IPS-NIHi7 (cell line): ENCODE results near the gene NRP2.

Experiments
- DNase-seq: peaks from one replicate; pipeline ENCODE4 v3.0.0; 2012; ENCODE audit warnings: mixed read lengths; ENCODE audit errors: extremely low spot score

NRP2 gene

GRCh38 chr2:205687641-205687956, 5.3 kb downstream of the NRP2 start:
- DNase-seq, result no peak

GRCh38 chr2:205688417-205689200, 6.3 kb downstream of the NRP2 start:
- no peak for DNase-seq

GRCh38 chr2:205689820-205690219, 7.5 kb downstream of the NRP2 start:
- DNase-seq, result no peak

DNA sequence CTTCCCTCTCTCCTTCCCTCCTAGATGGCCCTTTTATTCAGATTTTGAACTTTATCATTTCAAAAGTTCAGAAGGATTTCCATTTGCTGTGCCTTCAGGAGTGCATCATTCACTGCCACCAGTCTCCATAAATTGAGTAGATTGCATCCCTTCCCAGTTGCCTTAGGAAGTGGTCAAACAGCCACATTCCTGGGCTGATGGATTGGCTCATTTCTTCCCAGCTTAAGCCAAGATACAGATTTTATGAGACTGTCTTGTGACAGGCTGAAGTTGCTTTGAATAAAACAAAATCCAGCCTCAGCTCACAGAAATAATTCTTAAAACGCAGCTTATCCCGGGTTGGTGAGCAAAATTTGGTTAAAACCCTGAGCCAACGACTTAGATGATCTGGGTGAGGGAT, 9.8 kb downstream of the NRP2 start:
- no peak for DNase-seq

DNA sequence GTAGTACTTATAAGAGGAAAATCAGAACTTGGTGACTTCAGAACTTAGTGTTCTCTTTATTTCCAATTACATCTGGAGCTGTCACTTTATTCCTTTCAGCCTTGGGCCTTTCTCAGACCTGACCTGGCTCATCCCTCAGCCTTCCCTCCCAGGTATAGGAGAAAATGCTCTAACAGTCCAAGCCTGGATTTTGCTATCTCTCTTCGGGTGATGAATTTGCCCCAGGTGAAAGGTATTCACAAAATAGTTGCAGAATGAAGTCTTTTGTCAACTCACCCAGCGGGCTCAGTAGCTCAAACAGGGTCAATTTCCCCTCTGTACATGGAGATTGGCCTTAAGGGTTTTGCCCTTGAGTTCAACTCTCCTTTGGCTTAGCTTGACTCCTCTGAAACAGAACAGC, 12.0 kb downstream of the NRP2 start:
- DNase-seq, result no peak

DNA sequence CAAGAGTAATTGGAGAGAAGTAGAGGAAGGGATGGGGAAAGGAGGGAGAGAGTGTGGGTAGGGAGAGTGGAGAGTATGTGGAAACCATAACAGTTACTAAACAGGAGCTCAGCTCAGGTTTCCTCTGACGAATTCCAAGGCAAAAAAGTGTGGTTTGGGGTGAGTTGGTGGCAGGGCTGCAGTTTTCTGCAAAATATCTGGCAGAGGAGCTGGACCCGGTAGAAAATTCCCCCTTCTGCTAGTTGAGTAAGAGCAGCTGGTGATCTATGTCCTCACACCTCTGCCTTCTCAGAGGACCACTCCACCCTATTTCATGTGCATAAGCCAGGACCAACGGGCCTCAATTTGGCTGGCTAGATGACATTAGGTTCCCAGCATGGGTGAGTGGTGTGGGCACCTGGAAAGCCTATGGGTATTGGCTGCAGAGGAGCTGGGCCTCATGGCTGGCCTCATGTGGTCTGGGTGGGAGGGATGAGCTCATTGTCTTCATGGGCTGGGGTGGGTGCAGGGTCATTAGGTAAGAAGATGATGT, 13.2 kb downstream of the NRP2 start:
- DNase-seq, result no peak

DNA sequence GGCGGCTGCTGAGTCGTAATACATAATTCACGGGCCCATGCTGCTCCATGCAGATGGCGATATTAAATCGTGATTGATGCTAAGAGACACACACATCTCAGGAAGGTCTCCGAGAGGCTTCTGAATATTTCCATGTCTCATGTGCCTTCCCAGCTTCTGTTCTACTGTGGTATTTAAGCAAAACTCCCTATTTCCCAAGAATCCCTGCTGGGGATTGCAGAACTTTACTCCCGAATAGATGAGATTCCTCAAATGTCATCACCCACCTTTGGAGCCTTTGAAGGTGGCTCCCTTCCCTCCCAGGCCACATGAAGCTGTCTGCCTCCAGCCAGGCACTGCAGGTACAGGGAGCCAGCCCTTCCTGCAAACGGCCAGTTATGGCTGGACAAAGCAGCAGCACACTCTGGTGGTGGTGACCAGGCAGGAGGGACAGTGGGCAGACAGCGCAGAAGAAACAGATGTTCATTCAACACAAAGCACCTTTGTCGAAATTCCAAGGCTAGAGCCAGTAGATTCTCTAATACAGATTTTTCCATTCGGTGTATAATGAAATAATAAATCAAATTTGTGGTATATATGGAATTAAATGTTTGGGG, 14.1 kb downstream of the NRP2 start:
- DNase-seq, result peak; percentile 31

DNA sequence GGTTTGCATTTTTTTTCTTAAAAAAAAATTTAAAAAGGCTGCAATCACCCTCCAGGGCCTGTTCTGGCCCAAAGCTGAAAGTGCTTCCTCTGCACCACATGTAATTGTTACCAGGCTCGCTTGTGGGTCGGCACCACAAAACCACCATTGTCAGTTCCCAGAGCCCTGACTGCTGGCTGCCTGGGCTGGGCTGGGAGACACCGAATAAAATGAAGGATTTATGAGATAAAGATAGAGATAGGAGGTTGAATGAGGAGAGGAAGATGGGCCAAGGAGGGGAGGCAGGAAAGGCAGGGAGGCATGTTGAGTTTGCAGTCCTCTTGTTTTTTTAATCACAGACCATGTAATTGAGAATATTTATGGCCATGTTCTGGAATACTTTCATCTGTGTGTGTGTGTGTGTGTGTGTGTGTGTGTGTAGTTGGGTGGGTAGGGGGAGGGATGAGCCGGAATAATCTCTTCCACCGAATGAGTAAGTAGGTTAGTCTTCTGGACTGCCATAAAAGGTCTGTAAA, 14.7 kb downstream of the NRP2 start:
- no peak for DNase-seq

- no peak for DNase-seq
These were observed 16.3 kb downstream of the NRP2 start for GRCh38 chr2:205698286-205699268.

DNA sequence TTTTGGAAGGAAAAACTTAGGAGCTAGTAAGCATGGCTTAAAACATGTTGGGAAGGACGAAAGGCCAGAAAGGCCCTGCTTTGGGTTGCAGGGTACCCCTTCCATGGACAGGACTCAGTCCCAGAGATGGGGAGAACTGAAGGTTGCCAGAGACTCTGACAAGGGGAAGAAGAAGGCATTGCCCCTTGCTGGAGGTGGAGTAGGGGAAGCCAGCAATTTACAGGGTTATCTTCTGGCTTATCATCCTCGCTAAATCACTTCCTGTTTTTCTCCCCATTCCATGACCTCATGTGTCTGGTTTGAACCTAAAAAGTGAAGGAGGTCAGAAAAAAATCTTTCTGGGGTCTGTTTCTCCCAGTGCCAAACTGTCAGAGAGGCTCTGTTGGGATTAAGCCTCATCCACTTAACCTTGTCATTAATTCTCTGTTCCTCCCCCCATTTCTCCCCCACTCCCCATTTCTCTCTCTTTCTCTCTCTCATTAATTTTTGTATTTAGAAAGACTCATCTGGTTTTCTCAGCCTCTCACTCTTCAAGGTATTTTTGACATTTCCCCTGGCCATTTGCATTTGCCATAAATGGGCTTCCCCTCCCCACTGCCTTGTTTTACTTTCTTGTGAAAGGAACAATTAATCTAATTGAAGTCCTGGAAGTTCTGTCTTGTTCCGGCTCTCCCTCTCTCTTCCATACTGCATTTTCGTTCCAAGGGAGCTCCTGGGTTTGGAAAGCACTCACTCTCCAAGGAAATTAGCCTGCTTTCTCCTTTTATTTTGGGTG, 17.4 kb downstream of the NRP2 start:
- DNase-seq, result no peak

- DNase-seq, result peak; percentile 42
These were observed 18.2 kb downstream of the NRP2 start for GRCh38 chr2:205700331-205701132.

- DNase-seq, result no peak
These were observed 19.2 kb downstream of the NRP2 start for GRCh38 chr2:205701509-205701908.

GRCh38 chr2:205702576-205702975, 20.3 kb downstream of the NRP2 start:
- peak; percentile 29 for DNase-seq

DNA sequence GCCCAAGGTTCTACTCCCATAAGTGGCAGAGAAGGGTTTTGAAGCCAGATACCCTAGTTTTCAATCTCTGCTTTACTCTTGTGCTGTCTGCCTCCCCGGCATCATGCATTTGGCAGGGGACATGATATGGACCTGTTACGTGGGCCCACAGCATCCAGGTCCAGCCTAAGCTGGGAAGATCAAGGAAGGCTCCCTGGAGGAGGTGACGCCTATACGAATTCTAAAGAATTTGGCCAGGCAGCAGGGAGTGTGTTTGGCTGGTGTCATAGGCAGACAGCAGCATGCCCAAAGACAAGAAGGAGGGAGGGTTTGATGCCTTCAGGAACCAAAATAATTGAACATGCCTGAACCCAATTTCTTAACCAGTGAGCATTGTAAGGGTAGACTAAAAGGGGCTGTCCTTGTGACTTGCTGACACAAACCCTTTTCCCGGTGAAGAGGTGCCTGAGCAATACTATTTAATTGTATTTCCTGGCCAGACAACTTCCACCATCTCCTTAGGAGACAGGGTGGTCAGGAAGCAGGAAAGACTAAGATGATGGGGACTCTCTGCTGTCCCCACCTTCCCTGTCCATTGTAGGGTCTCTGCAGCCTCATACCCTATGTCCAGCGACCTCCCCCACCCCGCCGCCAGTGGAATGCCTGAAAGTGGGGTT, 21.3 kb downstream of the NRP2 start:
- DNase-seq, result no peak

DNA sequence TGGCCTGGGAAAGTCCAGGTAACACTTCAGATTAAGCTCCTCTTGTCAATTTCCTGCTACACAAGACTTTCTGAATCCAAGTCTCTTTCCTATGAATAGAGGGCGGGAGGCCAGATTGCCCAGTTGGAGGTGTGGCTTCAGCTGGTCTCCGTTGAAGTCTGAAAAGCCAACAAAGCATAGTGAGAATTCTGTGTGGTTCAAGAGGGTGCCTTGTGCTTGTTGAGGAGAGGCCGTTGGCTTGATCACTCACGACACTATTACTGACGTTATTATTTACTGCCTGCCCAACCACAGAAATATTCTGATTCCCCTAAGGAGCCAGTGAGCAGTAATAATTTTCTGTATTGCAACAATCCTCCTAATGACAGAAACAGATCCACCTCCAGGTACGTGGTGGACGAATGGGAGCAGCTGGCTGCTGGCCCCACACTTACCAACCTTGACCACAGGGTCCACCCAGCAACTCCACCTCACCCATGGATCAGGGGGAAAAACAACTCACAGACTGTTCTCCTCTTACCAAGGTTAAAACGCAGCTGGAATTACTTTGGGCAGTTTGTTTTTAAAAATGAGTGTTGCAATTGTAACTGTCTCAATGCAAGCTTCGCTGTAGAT, 21.9 kb downstream of the NRP2 start:
- DNase-seq, result no peak

DNA sequence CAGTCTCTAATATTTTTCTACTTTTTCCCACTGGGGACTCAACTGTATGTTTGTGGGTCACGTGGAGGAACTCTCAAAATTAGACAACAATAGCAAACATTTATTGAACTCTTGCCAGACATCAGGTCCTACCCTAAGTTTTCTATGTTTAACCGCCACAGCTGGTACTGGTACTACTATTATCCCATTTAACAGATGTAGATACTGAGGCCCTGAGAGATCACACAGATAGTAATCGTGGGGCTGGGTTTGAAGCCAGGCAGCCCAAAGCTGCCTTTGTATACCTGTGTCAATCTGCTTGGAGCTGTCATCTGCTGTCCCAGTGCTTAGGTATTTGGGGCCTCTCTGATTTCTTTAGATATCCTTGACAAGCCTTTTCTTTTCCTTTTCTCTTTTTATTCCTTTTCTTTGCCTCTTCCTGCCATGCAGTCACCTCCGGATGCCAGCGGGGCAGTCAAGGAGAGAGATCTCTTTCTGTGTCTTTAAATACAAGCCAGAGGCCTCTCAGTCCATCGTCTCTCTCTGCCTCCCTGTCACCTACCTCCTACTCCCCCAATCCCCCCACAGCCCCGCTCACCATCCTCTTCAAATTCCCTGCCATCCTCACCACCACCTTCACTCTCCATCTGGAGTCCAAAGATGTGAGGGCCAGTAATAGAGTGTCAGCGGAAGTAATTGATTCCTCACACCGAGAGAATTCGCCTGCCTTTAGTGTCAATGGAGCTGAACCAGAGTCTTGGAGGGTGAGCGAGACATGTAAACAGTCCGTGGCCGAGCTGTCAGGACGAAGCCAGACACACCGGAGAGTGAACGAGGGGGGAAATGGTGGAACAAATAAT, 23.4 kb downstream of the NRP2 start:
- DNase-seq, result no peak

DNA sequence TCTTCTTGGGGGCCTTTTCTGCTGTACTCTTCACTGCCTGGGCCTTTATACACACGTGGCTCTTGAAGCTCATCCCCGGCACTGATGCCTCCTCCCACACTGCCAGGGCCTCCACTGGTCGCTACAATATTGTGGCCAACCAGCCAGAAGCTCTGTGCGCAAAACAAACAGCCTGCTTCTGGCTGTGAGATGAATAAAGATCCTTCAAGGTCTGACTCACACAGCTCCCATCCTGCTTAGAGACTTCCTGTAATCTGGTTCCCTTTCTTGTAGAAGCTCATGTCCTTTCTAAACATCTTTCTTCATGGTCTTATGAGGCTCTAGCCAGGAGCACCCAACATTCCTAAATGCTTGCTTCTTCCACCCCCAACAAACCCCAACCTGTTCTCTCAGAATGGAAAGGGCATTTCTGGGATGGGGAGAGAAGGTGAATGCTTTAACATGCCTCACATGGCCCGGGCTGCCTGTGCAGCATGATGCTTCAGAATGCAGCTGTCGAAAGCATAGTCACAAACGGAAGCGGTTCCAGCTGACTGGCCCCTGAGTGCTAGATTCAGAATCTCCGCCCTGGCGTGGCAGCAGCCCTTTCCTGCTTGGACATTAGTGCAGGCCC, 24.6 kb downstream of the NRP2 start:
- DNase-seq, result no peak

DNA sequence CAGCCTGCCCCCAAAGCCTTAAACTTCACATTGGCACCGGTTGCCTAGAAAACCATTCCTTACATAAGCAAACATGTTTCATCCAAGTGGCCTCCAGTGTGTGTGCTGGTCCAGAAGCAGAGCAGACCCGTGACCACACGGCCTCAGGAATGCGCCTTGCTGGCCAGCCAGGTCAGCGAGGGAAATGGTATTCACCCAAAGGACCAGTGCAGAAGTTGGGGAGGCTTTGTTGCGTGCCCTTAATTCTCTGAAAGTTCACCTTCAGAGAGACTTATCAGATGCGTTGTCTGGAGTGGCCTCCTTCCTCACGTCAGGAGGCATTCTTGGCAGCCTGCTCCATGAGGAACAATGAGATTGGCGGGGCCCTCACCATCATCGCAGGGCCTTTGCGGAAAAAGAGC, 25.9 kb downstream of the NRP2 start:
- no peak for DNase-seq
